Measurements from ENCODE around the gene OR1M1.
"Not testable (repeated sequence)": the region's sequence is repeated elsewhere in the genome, so short reads cannot be mapped to it uniquely, and the experiment has no call there.

Gene OR1M1, protein sequence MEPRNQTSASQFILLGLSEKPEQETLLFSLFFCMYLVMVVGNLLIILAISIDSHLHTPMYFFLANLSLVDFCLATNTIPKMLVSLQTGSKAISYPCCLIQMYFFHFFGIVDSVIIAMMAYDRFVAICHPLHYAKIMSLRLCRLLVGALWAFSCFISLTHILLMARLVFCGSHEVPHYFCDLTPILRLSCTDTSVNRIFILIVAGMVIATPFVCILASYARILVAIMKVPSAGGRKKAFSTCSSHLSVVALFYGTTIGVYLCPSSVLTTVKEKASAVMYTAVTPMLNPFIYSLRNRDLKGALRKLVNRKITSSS

DNA sequence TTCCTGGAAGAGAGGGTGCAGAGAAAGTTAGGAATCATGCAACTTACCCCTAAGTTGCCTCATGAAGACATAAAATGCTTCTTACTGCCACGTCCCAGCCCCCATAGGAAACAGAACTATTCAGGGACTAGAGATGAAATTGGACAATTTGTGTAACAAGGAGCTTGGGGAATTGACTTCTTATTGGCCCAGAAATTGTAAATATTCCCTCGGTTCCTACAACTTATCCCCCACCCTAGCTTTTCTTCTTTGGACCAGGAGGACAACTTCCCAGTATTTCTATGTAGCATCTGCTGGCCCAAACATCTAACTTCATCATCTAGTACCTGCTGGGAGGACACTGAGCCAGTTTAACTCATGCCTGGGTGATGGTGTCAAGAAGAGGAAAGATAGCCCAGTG lies at the start of gene OR1M1:
TSS of gene OR1M1 (plus strand) at position 301 of the 400 bp plus-strand sequence. CDS start 6,184 bp downstream, outside the sequence.
- DNase-seq: no peak

DNA sequence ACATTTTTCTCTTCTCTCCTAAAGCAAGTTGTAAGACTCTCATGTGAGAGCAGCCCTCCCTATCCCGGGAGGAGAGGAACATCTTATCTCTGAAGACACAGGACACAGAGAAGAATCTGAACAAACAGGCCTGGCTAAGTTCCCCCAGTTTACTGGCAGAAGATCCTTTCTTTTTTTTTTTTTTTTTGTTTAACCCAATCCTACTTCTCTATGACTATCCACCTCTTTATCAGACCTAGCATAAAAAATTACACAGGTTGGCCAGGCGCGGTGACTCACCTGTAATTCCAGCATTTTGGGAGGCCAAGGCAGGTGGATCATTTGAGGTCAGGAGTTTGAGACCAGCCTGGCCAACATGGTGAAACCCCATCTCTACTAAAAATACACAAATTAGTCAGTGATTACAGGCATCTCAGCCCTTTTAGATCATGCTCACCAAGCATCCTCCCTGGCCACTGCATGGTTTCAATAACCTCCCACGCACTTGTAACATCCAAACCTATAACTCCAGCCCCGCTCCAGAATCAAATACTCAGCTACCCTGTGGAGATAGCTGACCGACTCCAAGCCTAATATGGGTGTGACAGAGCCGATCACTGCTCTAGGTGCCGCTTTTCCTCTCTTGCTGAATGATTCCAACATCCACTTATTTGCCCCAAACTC lies 49.3 kb upstream of the OR1M1 start:
- DNase-seq: no peak

DNA sequence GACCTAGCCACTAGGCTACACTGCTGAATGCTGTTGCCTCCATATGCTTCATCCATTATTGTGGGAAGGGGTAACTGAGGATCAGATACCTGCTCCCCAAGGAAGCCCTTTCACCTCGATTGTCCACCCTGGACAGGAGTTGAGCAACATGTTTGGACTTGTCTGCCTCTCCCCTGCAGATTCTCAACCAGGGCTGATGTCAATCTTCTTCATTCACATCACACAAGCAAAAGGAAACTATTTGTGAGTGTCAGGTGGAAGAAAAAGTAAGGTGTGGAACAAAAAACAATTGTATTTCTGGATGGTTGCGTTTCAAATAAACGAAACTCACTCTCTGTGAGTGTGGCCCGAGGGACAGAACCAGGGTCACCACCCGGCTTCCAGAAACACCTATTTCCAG lies 47.1 kb upstream of the OR1M1 start:
- no peak for DNase-seq

DNA sequence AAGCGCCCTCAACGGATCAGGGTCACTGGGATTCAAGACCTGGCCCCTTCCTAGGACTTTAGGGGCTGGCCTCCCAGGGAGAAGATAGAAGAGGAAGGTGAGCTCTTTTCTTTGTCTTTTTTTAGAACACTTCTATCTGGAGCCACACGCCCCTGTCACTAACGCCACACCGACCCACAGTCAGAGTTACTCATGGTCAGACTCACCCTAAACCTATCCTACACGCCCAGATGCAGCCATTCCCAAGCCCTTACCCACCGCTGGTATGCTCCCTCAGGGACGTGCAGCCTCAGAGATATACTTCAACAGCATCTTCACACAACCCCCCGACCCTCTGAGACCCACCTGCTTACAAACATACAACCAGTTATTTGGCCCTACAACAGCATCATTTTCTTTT lies 46.7 kb upstream of the OR1M1 start:
- no peak for DNase-seq

DNA sequence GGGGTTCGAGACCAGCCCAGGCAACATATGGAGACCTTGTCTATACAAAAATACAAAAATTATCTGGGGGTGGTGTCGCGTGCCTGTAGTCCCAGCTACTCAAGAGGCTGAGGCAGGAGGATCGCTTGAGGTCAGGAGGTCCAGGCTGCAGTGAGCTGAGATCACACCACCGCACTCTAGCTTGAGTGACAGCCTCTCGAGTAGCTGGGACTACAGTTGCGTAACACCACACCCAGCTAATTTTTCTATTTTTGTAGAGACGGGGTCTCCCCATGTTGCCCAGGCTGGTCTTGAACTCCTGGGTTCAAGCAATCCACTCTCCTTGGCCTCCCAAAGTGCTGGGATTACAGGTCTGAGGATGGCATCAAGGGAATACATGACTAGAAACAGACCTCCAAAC lies 45.8 kb upstream of the OR1M1 start:
- no peak for DNase-seq

DNA sequence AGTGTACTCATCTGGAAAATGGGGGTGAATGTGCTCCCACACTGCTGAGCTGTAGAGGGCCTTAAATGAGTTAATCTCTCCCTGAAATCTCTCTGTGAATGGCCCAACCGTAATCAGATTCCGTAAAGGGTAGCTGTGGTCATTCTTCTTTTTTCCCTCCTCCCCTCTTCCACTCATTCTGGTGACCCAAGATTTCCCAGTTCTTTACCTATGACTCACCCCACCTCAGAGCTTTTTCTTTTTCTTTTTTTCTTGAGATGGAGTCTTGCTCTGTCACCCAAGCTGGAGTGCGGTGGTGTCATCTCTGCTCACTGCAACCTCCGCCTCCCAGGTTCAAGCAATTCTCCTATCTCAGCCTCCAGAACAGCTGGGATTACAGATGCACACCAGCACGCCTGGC lies 43.3 kb upstream of the OR1M1 start:
- no peak for DNase-seq

DNA sequence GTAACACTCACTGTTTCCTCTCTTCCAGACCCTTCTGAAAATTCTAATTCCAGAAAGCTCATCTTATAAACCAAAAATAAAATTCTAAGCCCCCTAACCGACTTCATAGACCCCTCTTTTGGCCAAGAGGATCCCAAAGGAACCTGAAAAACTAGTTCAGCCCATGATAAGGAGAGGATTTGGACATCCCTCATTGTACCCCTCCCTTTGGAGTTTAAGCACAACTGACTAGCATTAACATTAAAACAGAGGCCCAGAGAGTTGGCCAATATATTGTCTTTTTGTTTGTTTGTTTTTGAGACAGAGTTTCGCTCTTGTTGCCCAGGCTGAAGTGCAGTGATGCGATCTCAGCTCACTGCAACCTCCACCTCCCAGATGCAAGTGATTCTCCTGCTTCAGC lies 42.4 kb upstream of the OR1M1 start:
- no peak for DNase-seq

DNA sequence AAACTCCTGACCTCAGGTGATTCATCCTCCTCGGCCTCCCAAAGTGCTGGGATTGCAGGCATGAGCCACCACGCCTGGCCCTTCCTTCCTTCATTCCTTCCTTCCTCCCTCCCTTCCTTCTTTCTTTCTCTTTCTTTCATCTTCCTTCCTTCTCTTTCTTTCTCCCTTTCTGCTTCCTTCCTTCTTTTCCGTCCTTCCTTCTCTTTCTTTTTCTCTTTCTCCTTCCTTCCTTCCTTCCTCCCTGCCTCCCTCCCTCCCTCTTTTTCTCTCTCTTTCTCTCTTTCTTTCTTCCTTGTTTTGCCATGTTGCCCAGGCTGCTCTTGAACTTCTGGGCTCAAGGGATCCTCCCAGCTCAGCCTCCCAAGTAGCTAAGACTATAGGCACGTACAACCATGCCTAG lies 40.2 kb upstream of the OR1M1 start:
- DNase-seq: no peak

DNA sequence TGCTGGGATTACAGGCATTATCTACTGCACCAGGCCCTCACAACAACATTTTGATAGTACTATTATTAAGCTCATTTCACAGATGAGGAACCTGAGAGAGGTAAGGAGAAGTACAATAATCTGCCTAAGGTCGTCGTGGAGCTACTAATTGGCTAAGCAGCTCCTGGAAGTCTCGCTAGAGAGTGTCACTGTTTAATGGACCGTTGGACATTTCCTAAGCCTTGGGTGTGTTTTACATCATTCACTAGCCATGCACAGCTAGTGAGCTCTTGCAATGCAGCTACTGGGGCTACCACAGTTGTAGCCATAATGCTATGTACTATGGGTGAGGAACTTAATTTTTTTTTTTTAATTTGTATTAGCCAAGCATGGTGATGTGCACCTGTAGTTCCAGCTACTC lies 34.0 kb upstream of the OR1M1 start:
- no peak for DNase-seq

DNA sequence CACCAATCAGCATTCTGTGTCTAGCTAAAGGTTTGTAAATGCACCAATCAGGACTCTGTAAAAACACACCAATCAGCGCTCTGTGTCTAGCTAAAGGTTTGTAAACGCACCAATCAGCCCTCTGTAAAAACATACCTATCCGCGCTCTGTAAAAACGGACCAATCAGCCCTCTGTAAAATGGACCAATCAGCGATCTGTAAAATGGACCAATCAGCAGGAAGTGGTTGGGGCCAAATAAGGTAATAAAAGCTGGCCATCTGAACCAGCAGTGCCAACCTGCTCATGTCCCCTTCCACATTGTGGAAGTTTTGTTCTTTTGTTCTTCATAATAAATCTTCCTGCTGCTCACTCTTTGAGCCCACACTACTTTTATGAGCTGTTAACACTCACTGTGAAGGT lies 33.2 kb upstream of the OR1M1 start:
- DNase-seq: not testable (repeated sequence)

DNA sequence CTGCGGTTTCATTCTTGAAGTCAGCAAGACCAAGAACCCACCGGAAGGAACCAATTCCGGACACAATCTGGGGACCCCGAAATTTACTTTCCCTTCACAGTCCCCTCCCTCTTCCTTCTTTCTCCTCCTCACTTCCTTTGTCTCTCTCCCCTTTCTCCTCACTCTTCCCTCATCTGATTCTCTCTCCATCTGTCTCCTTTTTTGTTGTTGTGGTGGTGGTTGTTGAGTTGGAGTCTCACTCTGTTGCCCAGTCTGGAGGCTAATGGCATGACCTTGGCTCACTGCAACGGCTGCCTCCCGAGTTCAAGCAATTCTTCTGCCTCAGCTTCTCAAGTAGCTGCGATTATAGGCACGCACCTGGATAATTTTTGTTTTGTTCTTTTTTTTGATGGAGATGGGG lies 32.7 kb upstream of the OR1M1 start:
- no peak for DNase-seq

DNA sequence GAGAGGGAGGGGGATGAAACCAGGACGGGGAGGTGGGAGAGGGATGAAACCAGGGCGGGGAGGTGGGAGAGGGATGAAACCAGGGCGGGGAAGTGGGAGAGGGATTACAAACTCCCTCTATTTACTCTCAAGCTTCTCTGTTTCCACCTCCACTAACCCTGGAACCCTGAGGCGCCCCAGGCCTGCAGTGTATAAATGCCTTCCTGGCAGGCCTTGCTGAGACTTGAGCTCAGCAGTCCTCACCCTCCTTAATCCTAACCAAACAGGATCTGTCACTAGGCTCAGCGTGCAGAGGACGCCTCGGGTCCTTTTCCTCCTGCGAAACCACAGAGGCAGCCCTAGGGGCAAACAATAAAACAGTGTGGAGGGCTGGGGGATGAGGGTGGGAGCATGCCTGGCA lies 32.1 kb upstream of the OR1M1 start:
- no peak for DNase-seq

DNA sequence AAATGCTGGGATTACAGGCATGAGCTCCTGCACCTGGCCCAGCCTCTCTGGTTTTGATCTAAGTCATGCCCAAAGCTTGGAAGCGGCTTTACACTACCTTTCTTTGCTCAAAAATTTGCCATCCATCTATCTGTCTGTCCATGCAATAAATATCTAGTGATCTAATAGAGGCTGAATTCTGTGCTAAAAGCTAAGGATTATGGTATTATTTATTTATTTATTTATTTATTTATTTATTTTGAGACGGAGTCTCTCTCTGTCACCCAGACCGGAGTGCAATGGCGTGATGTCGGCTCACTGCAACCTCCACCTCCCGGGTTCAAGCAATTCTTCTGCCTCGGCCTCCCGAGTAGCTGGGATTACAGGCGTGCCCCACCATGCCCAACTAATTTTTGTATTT lies 30.7 kb upstream of the OR1M1 start:
- DNase-seq: not testable (repeated sequence)

DNA sequence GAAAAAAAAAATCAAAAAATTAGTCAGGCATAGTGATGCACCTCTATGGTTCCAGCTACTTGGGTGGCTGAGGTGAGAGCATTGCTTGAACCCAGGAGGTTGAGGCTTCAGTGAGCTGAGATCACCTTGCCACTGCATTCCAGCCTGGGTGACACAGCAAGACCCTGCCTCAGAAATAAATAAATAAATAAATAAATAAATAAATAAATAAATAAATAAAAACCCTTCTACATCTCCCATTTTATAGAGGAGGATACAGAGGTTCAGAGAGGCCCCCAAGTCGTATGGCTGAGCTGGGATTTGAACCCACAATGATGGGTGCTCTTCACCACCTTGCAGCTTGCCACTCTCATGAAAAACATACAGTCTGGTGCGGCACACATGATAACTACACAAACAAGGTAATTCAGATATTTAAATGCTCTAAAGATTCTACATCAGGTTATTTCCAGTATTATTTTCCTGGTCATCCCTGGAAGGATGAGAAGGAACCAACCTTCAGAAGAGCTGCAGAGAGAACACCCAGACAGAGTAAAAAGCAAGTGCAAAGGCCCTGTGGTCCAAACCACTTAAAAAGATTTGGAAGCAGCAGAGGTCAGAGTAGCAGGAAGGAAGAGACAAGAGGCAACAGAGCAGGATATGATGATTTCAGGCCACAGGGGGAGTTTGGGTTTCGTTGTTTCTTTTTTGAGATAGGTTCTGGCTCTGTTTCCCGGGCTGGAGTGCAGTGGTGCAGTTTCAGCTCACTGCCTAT lies 29.2 kb upstream of the OR1M1 start:
- no peak for DNase-seq

DNA sequence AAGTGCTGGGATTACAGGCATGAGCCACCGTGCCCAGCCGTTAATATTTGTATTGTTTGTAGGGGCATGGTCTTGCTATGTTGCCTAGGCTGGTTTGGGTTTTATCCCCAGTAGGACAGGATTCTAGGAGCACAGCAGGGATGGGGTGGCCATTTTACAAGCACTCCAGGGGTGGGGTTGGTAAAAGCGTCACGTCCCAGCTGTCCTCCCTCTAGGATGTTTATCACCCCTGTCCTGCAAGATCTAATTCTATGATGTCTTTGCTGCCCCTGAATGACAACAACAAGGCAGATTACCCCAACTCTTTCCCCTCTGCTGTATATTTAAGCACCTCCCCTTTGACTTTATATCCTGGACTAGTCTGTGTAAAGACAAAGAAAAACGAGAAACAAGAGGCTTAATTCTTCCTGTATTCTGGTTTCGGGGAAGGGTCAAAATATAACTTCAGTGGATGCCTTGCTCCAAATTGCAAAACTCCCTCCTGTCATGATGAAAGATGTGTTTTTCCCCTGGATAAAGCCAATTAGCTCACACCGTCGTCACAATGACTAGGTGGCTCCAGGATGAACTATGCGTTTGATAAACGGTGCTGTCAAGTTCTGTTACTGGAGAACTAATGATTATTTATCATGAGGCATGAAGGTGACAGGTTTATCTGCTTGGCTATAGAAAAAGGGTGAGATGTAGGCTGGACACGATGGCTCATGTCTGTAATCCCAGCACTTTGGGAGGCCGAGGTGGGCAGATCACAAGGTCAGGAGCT lies 27.8 kb upstream of the OR1M1 start:
- no peak for DNase-seq

DNA sequence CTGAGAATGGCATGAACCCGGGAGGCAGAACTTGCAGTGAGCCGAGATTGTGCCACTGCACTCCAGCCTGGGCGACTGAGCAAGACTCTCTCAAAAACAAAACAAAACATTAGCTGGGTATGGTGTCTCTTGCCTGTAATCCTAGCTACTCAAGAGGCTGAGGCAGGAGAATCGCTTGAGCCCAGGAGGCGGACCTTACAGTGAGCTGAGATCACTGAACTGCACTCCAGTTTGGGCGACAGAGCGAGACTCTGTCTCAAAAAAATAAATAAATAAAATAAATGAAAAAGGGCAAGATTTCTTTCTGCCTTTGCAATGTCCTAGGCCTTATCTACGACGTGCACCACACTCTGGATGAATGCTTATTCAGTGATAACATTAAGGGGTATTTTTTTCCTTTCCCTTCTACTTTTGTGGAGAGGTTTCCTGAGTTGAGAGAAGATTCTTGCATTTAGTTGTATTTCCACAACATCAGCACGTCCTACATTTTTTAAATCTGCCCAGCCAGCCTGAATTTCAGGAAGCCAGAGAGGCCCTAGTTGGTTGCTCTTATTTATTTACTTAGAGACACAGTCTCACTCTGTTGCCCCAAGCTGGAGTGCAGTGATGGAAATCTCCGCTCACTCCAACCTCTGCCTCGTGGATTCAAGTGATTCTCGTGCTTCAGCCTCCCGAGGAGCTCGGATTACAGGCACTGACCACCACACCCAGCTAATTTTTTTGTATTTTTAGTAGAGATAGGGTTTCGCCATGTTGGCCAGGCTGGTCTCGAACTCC lies 26.1 kb upstream of the OR1M1 start:
- DNase-seq: no peak

DNA sequence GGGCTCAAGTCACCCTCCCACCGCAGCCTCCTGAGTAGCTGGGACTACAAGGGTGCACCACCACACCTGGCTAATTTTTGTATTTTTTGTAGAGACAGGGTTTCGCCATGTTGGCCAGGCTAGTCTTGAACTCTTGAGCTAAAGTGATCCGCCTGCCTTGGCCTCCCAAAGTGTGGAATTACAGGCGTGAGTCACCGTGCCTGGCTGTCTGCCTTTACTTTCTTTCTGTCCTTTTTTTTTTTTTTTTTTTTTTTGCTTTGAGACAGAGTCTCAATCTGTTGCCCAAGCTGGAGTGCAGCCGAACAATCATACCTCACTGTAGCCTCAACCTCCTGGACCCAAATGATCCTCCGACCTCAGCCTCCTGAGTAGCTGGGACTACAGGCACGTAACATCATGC lies 25.0 kb upstream of the OR1M1 start:
- DNase-seq: no peak

DNA sequence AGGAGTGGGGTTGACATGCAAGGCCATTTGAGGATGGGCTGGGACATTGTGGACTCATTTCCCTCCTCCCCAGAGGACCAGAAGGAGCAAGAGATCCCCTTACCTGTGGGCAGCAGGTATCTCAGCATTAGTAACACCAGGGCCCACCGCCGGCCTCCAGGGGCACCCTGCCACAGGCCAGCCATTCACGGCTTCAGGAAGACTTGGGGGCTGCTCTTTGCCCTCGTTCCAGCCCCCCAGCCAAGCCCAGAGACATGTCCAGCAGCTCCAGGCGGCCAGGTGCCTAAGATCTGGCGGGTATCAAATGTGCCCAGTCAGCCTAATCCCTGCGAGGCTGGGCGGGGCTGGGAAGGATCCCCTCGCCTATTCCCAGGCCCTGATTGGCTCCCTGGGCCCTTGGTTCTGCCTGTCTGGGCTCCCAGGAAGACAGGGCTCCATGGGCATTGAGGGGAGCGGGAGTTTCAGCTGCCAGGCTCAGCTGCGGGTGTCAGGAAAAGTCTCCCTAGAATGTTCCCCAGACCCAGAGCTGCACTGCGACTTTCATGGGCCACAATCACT lies 21.3 kb upstream of the OR1M1 start:
- DNase-seq: no peak

DNA sequence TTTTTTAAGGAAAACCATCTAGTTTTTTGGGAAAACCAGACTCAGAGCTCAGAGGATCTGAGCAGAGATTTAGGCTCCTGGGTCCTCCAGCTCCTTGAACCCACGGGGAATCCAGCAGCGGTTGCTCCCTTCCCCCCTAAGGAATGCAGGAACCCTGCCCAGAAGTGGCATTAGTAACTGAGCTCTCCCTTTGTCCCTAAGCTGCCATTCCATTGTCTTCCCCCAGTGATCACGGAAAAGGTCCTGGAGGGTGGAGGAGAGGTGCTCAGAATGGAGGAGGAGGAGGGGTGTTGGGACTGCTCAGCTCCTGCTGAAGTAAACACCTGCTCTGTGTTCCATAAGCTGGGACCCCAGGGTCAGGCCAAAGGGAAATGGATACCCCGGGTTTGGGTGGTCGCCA lies 16.8 kb upstream of the OR1M1 start:
- DNase-seq: no peak

DNA sequence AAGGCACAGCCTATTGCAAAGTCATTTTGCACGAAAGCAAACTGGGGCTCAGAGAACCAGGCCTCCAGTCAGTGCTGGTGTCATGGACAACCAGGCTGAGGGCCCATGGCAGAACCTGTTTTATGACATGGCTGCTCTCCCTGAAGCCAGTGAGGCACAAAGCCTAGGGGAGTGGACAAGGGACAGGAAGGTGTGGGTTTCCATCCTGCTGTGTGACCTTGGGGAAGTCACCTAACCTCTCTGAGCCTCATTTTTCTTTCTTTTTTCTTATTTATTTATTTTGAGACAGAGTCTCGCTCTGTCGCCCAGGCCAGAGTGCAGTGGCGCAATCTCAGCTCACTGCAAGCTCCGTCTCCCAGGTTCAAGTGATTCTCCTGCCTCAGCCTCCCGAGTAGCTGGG lies 15.1 kb upstream of the OR1M1 start:
- not testable (repeated sequence) for DNase-seq

DNA sequence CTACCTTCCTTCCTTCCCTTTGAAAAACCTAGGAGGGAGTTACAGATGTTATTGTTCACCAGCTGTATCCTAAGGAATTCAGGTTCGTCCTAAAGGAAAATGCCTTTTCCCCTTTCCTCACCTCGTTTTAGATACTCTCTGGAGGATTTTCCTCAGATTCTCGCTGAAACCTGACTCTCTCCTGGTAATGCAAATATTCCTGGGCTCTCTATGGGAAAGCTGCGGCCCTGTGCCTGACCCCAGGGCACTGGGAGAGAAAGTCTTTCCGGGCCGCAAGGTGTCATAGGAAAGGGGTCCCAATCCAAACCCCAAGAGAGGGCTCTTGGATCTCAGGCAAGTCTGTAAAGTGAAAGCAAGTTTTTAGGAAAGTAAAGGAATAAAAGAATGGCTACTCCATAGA lies 13.1 kb upstream of the OR1M1 start:
- no peak for DNase-seq

Data from activated gamma-delta T cell treated with Interleukin-2 at 50 U/mL for 16 hours (primary cell).